HG02763 (cell line): ENCODE data around the gene ASTN2.

Experiments used
- ATAC-seq: cut with Tn5 transposase; IDR thresholded peaks from one replicate; pipeline ENCODE4 v1.9.1; 2021; ENCODE audit warnings: mild to moderate bottlenecking, moderate library complexity; ENCODE audit not compliant: unreplicated experiment

Gene ASTN2

DNA sequence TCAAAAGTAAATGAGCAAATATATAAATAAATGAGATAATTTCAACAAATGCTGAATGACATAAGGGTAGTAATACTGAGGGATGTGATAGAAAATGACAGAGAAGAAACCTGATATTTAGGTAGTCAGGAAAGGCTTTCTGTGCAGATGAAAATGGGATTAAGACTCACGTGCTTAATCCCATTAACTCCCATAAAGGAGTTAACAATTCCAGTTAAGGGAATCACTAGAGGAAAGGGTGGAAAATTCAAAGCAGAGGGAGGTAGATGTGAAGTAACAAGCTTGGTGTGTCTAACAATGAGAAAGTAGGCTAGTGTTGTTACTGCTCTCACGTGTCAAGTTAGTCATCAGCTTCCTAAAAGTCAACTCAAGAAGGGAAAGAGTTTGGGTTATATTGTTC is 818.2 kb downstream of the ASTN2 start:
- ATAC-seq: no peak

GRCh38 chr9:116594547-116594946 is 820.3 kb downstream of the ASTN2 start:
- no peak for ATAC-seq

- no peak for ATAC-seq
Measured at GRCh38 chr9:116592970-116593369, 821.9 kb downstream of the ASTN2 start.

DNA sequence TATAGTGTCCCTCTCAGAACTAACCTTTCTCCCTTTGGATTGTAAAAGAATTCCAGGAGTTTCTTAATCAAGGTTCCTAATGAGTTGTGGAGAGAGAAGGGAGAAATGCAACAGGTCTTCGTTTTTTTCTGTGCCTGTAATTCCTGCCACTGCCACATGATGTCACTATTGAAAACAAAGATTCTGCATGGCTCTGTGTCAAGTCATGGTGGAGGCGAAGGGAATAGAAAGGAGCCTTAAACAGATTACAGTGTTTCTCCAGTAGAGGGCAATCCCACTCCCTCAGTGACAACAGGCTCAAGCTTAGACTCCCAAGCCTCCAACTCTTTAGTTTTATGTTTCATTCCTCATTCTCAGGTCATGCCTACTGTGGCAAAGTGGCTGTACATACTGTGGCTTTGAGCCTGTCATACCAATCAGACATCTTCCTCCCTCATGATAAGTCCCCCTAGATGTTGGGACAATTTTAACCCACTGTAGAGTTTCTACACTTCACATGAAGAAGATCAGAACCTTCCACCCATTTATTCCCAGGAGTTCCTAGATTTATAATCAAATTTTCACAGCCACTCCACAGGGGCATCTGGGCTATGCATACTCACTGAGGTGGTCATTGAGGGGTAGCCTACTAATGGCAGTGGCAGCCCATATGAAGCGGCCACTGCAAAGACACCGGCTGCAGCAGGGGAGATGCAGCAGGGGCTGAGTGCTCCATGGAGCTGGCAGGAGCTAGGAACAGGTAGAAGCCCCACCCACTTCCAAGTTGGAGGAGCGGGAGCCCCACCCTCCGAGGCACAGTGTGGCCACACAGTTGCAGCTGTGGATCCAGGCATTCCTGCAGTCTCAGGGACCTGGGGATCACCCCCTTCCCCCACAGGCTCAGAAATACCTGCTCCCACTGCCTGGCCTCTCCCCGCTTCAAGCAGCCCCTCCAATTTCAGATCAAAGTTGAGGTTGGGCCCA is 825.2 kb downstream of the ASTN2 start:
- no peak for ATAC-seq

- ATAC-seq: no peak
Measured at GRCh38 chr9:116587919-116588318, 826.9 kb downstream of the ASTN2 start.

- no peak for ATAC-seq
Measured at GRCh38 chr9:116585896-116586295, 829.0 kb downstream of the ASTN2 start.

DNA sequence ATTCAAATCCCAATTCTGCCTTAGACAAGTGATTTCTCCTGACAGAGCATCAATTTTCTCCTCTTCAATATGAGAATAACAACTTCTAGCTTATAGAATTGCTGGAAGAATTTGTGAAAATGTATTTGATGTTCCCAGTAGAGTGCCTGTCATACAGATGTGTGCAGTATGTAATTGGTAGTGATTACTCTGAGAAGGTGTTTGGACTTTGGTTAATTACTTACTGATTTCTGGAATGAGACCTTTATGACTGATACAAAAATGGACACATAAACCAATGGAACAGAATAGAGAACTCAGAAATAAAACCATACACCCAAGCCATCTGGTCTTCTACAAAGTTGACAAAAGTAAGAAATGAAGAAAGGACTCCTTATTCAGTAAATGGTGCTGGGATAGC is 829.7 kb downstream of the ASTN2 start:
- ATAC-seq: no peak

GRCh38 chr9:116580853-116581252 is 834.0 kb downstream of the ASTN2 start:
- ATAC-seq: no peak

DNA sequence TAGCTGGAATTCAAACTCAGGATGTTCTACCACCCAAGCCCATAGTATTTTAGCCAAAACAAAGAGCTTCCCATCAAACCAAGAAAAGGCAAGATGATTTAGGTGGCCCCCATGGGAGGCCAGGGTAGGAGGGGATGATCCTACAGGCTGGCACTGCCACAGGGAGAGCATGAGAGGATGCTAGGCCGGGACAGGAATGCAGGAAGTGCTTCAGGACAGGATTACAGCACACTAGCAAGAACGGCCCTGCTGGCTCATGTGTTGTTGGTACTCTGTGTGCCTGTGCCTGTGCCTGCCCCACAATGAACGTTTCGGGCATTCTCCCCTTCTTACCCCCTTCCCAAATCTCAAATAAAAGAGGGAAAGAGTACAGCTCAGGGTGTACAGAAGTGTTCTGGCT is 838.5 kb downstream of the ASTN2 start:
- no peak for ATAC-seq

GRCh38 chr9:116574027-116574679 is 840.7 kb downstream of the ASTN2 start:
- ATAC-seq: no peak

- no peak for ATAC-seq
Measured at GRCh38 chr9:116572095-116572748, 842.6 kb downstream of the ASTN2 start.

GRCh38 chr9:116569111-116569510 is 845.7 kb downstream of the ASTN2 start:
- ATAC-seq: no peak

DNA sequence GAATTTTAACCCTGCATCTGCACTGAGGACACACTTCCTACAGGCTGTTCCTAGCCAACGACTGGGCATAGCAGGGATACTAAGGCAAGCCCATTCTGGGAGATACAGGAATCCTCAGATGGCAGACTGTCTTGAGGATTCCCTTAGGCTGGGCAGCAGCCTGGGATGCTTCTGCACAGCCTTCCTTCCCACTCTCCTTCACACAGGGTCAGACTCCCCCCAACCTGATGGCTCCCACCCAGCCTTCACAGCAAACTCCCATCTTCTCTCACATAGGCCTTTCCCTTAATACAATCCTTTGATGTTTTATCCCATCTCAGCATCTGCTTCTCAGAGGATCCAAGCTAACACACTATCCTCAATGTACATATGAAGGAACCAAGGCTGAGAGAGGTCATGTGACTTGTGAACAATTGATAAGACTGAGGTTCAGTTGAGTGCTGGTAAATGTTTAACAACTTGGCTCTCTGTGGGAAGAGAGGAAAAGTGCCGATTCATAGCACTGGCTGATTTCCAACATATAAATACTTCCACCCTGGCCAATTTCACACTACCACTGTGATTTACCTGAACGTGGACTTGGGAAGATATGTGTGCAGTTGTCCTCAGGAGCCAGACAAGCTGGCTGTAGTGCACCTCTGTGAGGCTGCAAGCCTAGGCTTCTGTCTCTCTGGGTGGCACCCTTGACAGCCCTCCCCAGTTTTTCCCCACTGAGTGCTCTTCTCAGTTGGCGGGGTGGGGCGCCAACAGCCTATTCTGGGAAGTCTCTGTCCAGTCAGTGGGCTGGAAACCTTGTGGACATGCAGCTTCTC is 848.0 kb downstream of the ASTN2 start:
- ATAC-seq: no peak

DNA sequence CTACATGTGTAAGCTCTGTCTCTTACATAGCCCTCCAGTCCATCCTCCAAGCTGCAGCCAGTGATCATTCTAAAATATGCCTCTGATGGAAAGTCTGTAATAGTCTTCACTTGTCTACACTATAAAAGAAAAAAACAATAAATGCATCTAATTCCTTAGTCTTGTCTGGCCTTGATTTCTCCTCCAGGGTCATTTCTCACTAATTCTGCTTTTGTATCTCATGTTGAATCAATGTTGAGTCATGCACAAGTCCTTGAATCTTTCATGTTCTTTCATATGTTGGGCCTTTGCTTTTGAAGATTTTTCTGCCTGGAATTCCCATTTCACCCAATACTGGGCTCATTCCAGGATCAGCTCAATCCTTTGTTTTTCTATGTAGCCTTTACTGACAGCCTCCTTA is 848.9 kb downstream of the ASTN2 start:
- no peak for ATAC-seq

GRCh38 chr9:116564266-116564793 is 850.5 kb downstream of the ASTN2 start:
- no peak for ATAC-seq

GRCh38 chr9:116558818-116559540 is 855.9 kb downstream of the ASTN2 start:
- no peak for ATAC-seq

GRCh38 chr9:116558035-116558434 is 856.8 kb downstream of the ASTN2 start:
- no peak for ATAC-seq

DNA sequence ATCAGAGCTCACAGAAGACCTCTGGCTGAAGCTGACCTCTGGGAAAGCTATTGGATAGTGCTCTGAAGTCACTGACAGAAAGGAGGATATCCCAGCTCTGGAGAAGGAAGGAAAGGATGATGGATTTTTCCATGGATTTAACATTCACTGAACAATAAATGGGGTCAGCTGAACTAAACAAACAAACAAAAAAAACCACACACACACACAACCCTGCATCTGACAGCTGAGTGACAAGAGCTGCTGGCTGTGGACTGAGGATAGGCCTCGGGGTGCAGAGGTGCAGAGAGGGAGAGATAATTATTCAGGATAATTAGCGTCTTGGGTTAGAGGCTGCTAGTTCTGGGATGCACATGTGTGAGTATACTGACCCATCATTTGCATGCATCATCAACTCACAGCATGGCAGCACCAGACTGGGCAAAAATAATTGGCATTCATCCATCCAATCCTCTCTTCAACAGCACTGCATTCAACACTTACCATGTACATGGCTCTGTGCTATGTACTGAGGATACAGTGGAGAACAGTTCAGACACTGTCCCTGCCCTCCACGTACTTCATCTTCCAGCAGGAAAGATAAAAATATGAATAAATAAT is 859.2 kb downstream of the ASTN2 start:
- no peak for ATAC-seq

DNA sequence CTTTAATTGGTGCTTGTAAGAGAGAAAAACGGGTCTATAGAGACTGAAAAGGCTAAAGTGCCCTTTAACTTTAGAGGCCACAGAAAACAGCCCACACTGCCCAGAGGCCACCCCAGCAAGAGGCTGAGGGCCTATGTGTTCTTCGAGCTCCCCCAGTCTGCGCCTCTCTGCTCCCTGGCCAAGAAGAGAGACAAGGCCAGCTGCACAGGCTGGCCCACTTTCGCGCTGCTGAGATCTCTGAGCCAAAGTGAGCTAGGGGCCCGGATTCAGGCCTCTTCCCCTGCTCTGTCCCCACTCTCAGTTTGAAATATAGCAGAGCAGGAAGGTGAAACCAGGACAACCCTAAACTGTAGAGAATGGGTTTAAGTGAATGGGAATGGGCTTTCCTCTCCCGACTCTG is 859.7 kb downstream of the ASTN2 start:
- no peak for ATAC-seq
